ENCODE results near the gene ZNF536. TPM values are rescaled to one million over a fixed set of nuclear protein-coding genes. Genes with fewer than 3 reads are reported as not detected.

Gene ZNF536
- total RNA-seq, 1 donor from 2014 or later: not detected

DNA sequence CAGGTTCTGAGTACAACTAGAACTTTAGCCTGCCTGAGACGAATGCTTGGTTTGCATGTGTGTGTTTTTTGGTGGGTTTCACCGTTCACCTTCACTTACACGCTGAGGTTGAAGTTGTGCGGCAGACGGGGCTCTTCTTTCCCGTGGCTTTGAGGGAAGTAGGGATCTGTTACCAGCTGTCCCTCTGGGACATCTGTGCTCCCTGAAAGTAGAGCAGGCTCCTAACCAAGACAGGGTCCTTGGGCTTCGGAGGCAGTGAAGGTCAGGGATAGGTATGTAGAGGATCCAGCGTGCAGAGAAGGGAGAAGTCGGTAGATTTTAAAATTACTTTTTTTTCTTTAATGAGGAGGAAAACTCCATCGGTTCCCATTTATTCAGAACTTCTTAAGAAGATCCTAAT lies 48.7 kb downstream of the ZNF536 start:
- TF ChIP-seq, protein P1, sequence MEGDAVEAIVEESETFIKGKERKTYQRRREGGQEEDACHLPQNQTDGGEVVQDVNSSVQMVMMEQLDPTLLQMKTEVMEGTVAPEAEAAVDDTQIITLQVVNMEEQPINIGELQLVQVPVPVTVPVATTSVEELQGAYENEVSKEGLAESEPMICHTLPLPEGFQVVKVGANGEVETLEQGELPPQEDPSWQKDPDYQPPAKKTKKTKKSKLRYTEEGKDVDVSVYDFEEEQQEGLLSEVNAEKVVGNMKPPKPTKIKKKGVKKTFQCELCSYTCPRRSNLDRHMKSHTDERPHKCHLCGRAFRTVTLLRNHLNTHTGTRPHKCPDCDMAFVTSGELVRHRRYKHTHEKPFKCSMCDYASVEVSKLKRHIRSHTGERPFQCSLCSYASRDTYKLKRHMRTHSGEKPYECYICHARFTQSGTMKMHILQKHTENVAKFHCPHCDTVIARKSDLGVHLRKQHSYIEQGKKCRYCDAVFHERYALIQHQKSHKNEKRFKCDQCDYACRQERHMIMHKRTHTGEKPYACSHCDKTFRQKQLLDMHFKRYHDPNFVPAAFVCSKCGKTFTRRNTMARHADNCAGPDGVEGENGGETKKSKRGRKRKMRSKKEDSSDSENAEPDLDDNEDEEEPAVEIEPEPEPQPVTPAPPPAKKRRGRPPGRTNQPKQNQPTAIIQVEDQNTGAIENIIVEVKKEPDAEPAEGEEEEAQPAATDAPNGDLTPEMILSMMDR (IDR thresholded peaks at IDR 0.05; ENCODE audit: insufficient read depth, low read length, severe bottlenecking): no peak
- no peak for DNase-seq (ENCODE audit: low read depth)
- Histone ChIP-seq H3K36me3 (ENCODE audit: control insufficient read depth, insufficient read depth, low read length) (no peaks in the 10 kb centered on the region), H3K27me3 (ENCODE audit: control insufficient read depth, insufficient read depth, low read length) (no peaks in the 10 kb centered on the region), H3K4me3 (ENCODE audit: low read depth, low read length) (no peak overlapping the region)
- no peak for FAIRE-seq

DNA sequence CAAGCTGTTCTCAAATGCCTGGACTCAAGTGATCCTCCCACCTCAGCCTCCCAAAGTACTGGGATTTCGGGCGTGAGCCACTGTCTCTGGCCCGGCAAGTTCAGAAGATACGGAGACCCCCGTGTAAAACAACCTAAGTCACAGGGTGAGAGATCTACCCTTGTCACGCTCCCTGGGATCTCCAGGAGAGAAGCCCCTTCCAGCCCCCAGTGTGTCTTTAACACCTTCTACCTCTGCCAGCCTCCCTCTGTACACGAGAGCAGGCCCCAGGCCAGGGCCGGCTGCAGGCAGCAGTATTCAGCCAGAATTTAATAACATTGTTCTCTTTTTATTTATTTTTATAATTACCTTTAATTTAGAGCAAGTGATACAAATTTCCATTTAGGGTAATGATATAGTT lies 49.4 kb downstream of the ZNF536 start:
- FAIRE-seq (no peak), DNase-seq (ENCODE audit: low read depth) (no peak)
- TF ChIP-seq, protein P1 (IDR thresholded peaks at IDR 0.05; ENCODE audit: insufficient read depth, low read length, severe bottlenecking): no peak
- Histone ChIP-seq H3K27me3 (ENCODE audit: control insufficient read depth, insufficient read depth, low read length) (no peaks in the 10 kb centered on the region), H3K36me3 (ENCODE audit: control insufficient read depth, insufficient read depth, low read length) (no peaks in the 10 kb centered on the region), H3K4me3 (ENCODE audit: low read depth, low read length) (no peak overlapping the region)

DNA sequence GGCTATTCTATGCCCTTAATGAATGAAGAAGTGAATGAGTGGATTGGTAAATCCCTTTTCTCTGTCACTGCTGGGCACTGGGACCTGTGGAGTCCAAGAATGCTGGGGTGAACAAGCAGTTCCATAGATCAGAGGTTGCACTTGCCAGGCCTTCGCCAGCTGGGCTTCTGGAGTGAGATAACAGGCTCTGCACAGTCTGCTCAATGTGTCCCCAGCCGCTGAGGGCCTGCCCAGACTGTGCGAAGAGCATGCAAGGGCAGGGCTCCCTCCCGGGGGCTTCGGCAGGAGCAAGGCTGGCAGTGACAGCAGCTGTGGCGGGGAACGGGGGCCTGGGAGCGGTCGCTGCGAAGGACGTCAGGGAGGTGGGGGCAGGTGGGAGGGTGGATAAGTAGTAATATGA lies 51.3 kb downstream of the ZNF536 start:
- Histone ChIP-seq H3K36me3 (ENCODE audit: control insufficient read depth, insufficient read depth, low read length) (no peaks in the 10 kb centered on the region), H3K4me3 (ENCODE audit: low read depth, low read length) (no peak overlapping the region), H3K27me3 (ENCODE audit: control insufficient read depth, insufficient read depth, low read length) (no peaks in the 10 kb centered on the region)
- TF ChIP-seq, protein P1 (IDR thresholded peaks at IDR 0.05; ENCODE audit: insufficient read depth, low read length, severe bottlenecking): no peak
- FAIRE-seq (no peak), DNase-seq (ENCODE audit: low read depth) (no peak)

DNA sequence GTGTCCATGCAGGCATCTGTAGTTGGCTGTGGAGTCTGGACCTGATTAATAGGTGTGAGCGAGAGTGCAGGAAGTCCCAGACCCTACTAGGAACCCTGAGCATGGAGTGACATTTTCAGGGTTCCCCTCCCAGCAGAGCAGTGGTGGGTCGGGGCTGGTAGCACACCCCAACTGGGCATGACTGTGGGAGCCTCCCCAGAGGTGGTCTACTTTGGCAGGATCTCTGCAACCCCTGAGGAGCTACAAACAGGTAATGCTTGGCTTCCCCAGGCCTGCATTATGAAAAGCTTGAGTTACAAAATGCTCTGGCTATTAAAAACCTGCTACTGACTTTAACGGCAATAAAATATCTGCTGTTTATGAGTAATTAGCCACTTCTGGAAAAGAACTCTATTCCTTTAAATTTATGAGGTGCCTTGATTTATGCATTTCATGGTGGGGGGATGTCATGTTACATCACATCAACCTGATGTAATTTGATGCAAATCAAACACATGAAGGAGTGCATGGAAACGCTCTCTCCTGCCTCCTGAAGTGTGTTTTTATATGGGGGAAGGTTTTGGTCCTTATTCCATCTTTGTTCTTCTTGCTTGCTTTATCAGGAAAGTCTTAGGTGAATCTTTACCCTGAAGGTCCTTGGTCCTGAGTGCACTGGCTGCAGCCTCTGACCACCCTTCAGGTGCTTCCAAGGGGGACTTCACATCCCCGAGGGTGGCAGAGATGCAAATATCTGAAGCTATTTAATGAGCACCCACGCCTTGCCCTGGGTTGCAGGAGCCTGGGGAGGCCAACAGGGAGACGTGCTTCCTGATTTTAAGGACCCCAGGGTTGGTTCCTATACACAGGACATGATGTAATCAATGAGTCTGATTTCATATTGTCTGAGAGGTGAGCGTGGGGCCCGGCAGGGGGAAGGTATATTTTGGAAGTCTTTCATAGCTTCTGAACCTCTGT lies 54.0 kb downstream of the ZNF536 start:
- TF ChIP-seq, protein P1 (IDR thresholded peaks at IDR 0.05; ENCODE audit: insufficient read depth, low read length, severe bottlenecking): no peak
- H3K4me3 ChIP-seq (ENCODE audit: low read depth, low read length): no peak overlapping the region
- H3K36me3 ChIP-seq (ENCODE audit: control insufficient read depth, insufficient read depth, low read length): no peaks in the 10 kb centered on the region
- FAIRE-seq (no peak), DNase-seq (ENCODE audit: low read depth) (no peak)
- no peaks in the 10 kb centered on the region for H3K27me3 ChIP-seq (ENCODE audit: control insufficient read depth, insufficient read depth, low read length)

DNA sequence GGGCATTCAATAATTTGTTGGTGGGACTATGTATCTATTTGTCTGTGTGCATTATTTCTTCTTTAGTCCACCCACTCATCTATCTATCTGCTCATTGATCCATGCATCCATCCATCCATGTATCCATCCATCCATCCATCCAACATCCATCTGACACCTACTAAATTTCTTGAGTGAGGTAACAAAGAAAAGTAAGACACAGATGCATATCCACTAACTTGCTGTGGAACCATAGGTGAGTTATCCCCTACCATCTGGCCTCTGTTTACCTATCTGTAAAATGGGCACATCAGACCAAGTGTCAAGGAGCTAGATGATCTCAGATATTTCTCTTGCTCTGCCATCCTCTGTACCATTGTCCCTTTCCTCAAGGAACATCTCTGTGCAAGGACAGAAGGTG lies 54.7 kb downstream of the ZNF536 start:
- Histone ChIP-seq H3K4me3 (ENCODE audit: low read depth, low read length) (no peak overlapping the region), H3K27me3 (ENCODE audit: control insufficient read depth, insufficient read depth, low read length) (no peaks in the 10 kb centered on the region), H3K36me3 (ENCODE audit: control insufficient read depth, insufficient read depth, low read length) (no peaks in the 10 kb centered on the region)
- FAIRE-seq: no peak
- no peak for DNase-seq (ENCODE audit: low read depth)
- TF ChIP-seq, protein P1 (IDR thresholded peaks at IDR 0.05; ENCODE audit: insufficient read depth, low read length, severe bottlenecking): no peak

All from bronchial epithelial cell (primary cell).